A549 treated with dexamethasone at 1 μM for 4 hours (cell line): ENCODE results near the gene AK2. TPM values are rescaled to one million over a fixed set of nuclear protein-coding genes. Genes with fewer than 3 reads are reported as not detected.

ENCODE experiments used
- total RNA-seq: library from RNA; stranded (reverse); fragments of 200-300 nt; extraction: Qiagen RNA extraction; gene quantifications from 5 replicates; pipeline ENCODE4 v1.2.3, GENCODE V29; 2022

The AK2 gene
- total RNA-seq = 146 to 162 TPM (median 159 TPM) in 5 replicates

DNA sequence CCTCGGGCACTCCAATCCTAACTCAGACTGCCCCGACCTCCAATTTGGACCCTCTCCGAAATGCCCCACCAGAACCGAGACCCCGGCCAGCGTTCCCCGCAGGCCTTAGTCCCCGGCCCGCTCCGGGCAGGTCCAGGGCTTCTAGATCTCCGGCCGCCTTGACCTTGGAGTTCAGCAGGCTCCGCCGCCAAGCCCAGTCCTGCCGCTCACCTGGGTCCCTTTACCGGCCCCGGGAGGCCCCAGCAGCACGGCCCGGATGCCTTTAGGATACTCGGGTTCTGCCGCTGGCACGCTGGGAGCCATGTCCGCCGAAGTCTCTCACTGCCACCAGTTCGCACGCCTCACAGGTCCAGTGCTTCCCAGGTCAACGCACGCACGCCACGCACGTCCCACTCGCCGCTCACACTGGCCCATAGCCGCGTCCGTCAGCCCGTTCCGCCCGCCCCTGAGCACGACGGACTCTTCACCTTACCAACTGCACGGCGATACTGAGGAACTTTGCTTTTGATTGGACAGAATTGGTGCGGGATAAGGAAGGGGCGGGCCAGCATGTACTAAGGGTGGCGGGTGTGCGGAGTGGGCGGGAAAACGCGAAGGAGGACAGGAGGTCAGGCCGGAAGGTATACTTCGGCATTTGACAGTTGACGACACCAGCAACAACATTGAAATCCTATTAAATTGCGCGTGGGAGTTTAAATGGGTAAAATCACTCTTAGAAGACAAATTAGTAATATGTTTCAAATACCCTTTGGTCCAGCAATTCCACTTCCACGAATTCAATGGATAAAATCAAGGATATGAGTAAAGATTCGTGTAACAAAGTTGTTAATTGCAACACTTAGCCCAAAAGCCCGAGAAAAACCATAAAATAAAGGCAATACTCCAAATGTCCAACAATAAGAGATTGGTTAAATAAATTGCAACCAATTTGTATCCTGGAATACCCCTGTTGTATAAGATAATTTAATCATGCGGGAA is at the start of gene AK2:
AK2 (minus strand) TSS at position 358 of the 978 bp plus-strand sequence; CDS start at position 303, 55 bp downstream.

GRCh38 chr1:33080885-33081553 is 44.3 kb upstream of the AK2 start, which contains the start of gene AZIN2:
TSS of gene AZIN2 (plus strand) at chr1:33081153. CDS start at chr1:33082250, 1,097 bp downstream.

GRCh38 chr1:32964461-32965250 is 72.0 kb downstream of the AK2 start, which contains the start of gene RNF19B:
TSS of gene RNF19B (minus strand) at chr1:32964809. CDS start at chr1:32964685, 124 bp downstream.

Other genes with a start within 250 kb of the AK2 start
- 63.9 to 77.3 TPM (median 69.9 TPM) in 5 replicates for gene YARS1, start 219.5 kb downstream of the AK2 start, total RNA-seq
- gene S100PBP, start 219.2 kb downstream of the AK2 start, total RNA-seq = 10.2 to 18.4 TPM (median 15.7 TPM) in 5 replicates
- gene FNDC5, start 166.0 kb downstream of the AK2 start, total RNA-seq = 0.13 to 0.66 TPM (median 0.35 TPM) in 5 replicates
- 0.19 to 0.43 TPM (median 0.26 TPM) in 5 replicates for gene HPCA, start 150.4 kb downstream of the AK2 start, total RNA-seq
- gene TMEM54, start 135.5 kb downstream of the AK2 start, total RNA-seq = 24.5 to 40.0 TPM (median 39.4 TPM) in 5 replicates
- gene RNF19B, start 72.1 kb downstream of the AK2 start, total RNA-seq = 16.7 to 20.1 TPM (median 18.1 TPM) in 5 replicates
- 0.67 to 0.87 TPM (median 0.86 TPM) in 5 replicates for gene AZIN2, start 44.3 kb upstream of the AK2 start, total RNA-seq
- 1.8 to 2.4 TPM (median 2.1 TPM) in 5 replicates for gene TRIM62, start 145.2 kb upstream of the AK2 start, total RNA-seq
- gene ZNF362, start 219.6 kb upstream of the AK2 start, total RNA-seq = 7.6 to 13.0 TPM (median 11.2 TPM) in 5 replicates